ENCODE results near the gene ODR4. TPM values are rescaled to one million over a fixed set of nuclear protein-coding genes. Genes with fewer than 3 reads are reported as not detected.
"Not testable (repeated sequence)": the region's sequence is repeated elsewhere in the genome, so short reads cannot be mapped to it uniquely, and the experiment has no call there.

ODR4 gene
- total RNA-seq, 2 experiments from 2014 or later = 12.0 to 16.1 TPM

GRCh38 chr1:186461014-186461413 lies 85.4 kb downstream of the ODR4 start, which contains the start of gene PDC:
TSS of gene PDC (minus strand) at chr1:186461114. CDS start at chr1:186449459, 11,655 bp downstream.
- Histone ChIP-seq H4K20me1 (ENCODE audit: insufficient read depth, low read length) (no peaks in the 10 kb centered on the region), H3K27ac (ENCODE audit: low read depth, low read length, poor library complexity, severe bottlenecking) (no peak within 1 kb of the TSS), H3K9me3 (ENCODE audit: low read length) (no peaks in the 10 kb centered on the region), H3K4me1 (ENCODE audit: insufficient read depth, low read length, poor library complexity, severe bottlenecking) (no peaks in the 10 kb centered on the region), H3K4me3 (ENCODE audit: low read depth, low read length, poor library complexity, severe bottlenecking) (no peak within 1 kb of the TSS), H3K36me3 (ENCODE audit: insufficient read depth, low read length) (no peaks in the 10 kb centered on the region), H3K4me2 (ENCODE audit: low read length) (no peak within 1 kb of the TSS), H2AFZ (ENCODE audit: low read length) (no peak within 1 kb of the TSS), H3K9me2 (ENCODE audit: insufficient read depth, low read length) (no peaks in the 10 kb centered on the region), H3K79me2 (ENCODE audit: insufficient read depth, low read depth, low read length) (no peaks in the 10 kb centered on the region)
- intact Hi-C loops (cut with micrococcal nuclease; ENCODE audit: unreplicated experiment) = no loop called here
- TF ChIP-seq CTCF (conservative IDR thresholded peaks at IDR 0.05; ENCODE audit: low read length) = no peak
- no peak for TF ChIP-seq EZH2phosphoT487 (IDR thresholded peaks at IDR 0.05; ENCODE audit: borderline replicate concordance, low read depth, low read length)
- BruUV-seq (replicated peaks) = no TSS peak
- ChIA-PET POLR2A (no interaction called here), CTCF (ENCODE audit: unreplicated experiment) (no interaction called here)
- no peak for DNase-seq (ENCODE audit: low spot score)

- H4K20me1 ChIP-seq (ENCODE audit: insufficient read depth, low read length) = no peaks in the 10 kb centered on the region
- ChIA-PET POLR2A (no interaction called here), CTCF (ENCODE audit: unreplicated experiment) (no interaction called here)
- no peak overlapping the region for H3K27ac ChIP-seq (ENCODE audit: low read depth, low read length, poor library complexity, severe bottlenecking)
- H3K36me3 ChIP-seq (ENCODE audit: insufficient read depth, low read length) = no peaks in the 10 kb centered on the region
- H3K4me2 ChIP-seq (ENCODE audit: low read length) = no peak overlapping the region
- no peak overlapping the region for H3K4me3 ChIP-seq (ENCODE audit: low read depth, low read length, poor library complexity, severe bottlenecking)
- no peak for DNase-seq (ENCODE audit: low spot score)
- no TSS peak for BruUV-seq (replicated peaks)
- H3K9me3 ChIP-seq (ENCODE audit: low read length) = no peaks in the 10 kb centered on the region
- TF ChIP-seq EZH2phosphoT487 (IDR thresholded peaks at IDR 0.05; ENCODE audit: borderline replicate concordance, low read depth, low read length) (no peak), CTCF (conservative IDR thresholded peaks at IDR 0.05; ENCODE audit: low read length) (no peak)
- intact Hi-C loops (cut with micrococcal nuclease; ENCODE audit: unreplicated experiment) = no loop called here
- H3K9me2 ChIP-seq (ENCODE audit: insufficient read depth, low read length) = no peaks in the 10 kb centered on the region
- no peaks in the 10 kb centered on the region for H3K79me2 ChIP-seq (ENCODE audit: insufficient read depth, low read depth, low read length)
- H3K4me1 ChIP-seq (ENCODE audit: insufficient read depth, low read length, poor library complexity, severe bottlenecking) = no peaks in the 10 kb centered on the region
- H2AFZ ChIP-seq (ENCODE audit: low read length) = no peak overlapping the region
Observed at GRCh38 chr1:186463511-186463910, 87.9 kb downstream of the ODR4 start.

DNA sequence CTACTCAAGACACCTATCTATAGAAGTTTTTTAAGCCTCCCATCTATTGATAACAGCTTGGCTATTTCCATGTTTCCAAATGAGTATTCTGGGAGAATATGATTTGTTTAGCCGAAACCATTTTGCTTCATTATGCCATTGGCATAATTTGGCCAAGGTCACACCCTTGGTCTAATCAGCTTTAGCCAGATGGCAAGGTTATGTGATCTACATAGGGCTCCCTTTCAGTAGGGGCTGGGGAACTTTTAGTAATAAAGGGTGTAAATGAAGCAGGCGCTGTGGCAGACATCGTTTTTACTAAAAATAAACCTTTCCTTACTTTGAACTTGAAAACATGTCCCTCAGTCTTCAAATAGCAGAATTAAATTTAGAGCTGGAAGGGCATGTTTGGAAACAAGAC lies 88.3 kb downstream of the ODR4 start:
- Histone ChIP-seq H3K4me1 (ENCODE audit: insufficient read depth, low read length, poor library complexity, severe bottlenecking) (no peaks in the 10 kb centered on the region), H3K79me2 (ENCODE audit: insufficient read depth, low read depth, low read length) (no peaks in the 10 kb centered on the region), H3K4me2 (ENCODE audit: low read length) (no peak overlapping the region), H3K36me3 (ENCODE audit: insufficient read depth, low read length) (no peaks in the 10 kb centered on the region), H3K9me3 (ENCODE audit: low read length) (no peaks in the 10 kb centered on the region), H3K27ac (ENCODE audit: low read depth, low read length, poor library complexity, severe bottlenecking) (no peak overlapping the region), H2AFZ (ENCODE audit: low read length) (no peak overlapping the region), H4K20me1 (ENCODE audit: insufficient read depth, low read length) (no peaks in the 10 kb centered on the region), H3K4me3 (ENCODE audit: low read depth, low read length, poor library complexity, severe bottlenecking) (no peak overlapping the region), H3K9me2 (ENCODE audit: insufficient read depth, low read length) (no peaks in the 10 kb centered on the region)
- POLR2A ChIA-PET = no interaction called here
- CTCF ChIA-PET (ENCODE audit: unreplicated experiment) = no interaction called here
- no peak for DNase-seq (ENCODE audit: low spot score)
- no peak for TF ChIP-seq EZH2phosphoT487 (IDR thresholded peaks at IDR 0.05; ENCODE audit: borderline replicate concordance, low read depth, low read length)
- TF ChIP-seq CTCF (conservative IDR thresholded peaks at IDR 0.05; ENCODE audit: low read length) = no peak
- intact Hi-C loops (cut with micrococcal nuclease; ENCODE audit: unreplicated experiment) = no loop called here
- no TSS peak for BruUV-seq (replicated peaks)

DNA sequence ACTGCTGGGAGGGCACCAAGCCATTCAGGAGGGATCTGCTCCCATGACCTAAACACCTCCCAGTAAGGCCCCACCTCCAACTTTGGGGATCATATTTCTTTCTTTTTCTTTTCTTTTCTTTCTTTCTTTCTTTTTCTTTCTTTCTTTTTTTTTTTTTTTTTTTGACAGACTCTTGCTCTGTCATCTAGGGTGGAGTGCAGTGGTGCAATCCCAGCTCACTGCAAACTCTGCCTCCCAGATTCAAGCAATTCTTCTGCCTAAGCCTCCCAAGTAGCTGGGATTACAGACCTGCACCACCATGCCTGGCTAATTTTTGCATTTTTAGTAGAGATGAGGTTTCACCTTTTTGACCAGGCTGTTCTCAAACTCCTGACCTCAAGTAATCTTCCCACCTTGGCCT lies 89.9 kb downstream of the ODR4 start:
- POLR2A ChIA-PET = interaction anchor here (0.7 kb wide), 1 partner anchor 652 kb away, joined by 3 read pairs; no protein-coding TSS in a partner anchor
- DNase-seq (ENCODE audit: low spot score); CTCF ChIA-PET (ENCODE audit: unreplicated experiment): not testable (repeated sequence)

More for the DNA sequence above, 89.9 kb downstream of the ODR4 start:
- H3K27ac ChIP-seq (ENCODE audit: low read depth, low read length, poor library complexity, severe bottlenecking); intact Hi-C loops (cut with micrococcal nuclease; ENCODE audit: unreplicated experiment); H4K20me1 ChIP-seq (ENCODE audit: insufficient read depth, low read length); H3K4me2 ChIP-seq (ENCODE audit: low read length); H3K4me1 ChIP-seq (ENCODE audit: insufficient read depth, low read length, poor library complexity, severe bottlenecking); H3K36me3 ChIP-seq (ENCODE audit: insufficient read depth, low read length); H3K9me2 ChIP-seq (ENCODE audit: insufficient read depth, low read length); H3K9me3 ChIP-seq (ENCODE audit: low read length); BruUV-seq (replicated peaks); H3K79me2 ChIP-seq (ENCODE audit: insufficient read depth, low read depth, low read length); H2AFZ ChIP-seq (ENCODE audit: low read length); H3K4me3 ChIP-seq (ENCODE audit: low read depth, low read length, poor library complexity, severe bottlenecking): not testable (repeated sequence)
